Endothelial cell of umbilical vein (primary cell): ENCODE data around the gene SDCCAG8. TPM values are rescaled to one million over a fixed set of nuclear protein-coding genes. Genes with fewer than 3 reads are reported as not detected.

Experiments
- BruUV-seq: library from RNA; stranded (reverse); fragments of 400-500 nt; replicated peaks from 2 replicates; lab custom pipeline; 2021; lab: Mats Ljungman, UMichigan
- CTCF ChIA-PET: fragments of 300-600, 350-600 bp; sonication (Branson Sonifier 250); formaldehyde crosslinking; loops from one replicate; lab custom pipeline; 2021; ENCODE audit warnings: antibody characterized with exemption, inconsistent platforms; lab: Charles Lee
- POLR2A ChIA-PET: fragments of 300-600, 350-600 bp; sonication (Branson Sonifier 250); formaldehyde crosslinking; loops from one replicate; lab custom pipeline; 2021; ENCODE audit warnings: antibody characterized with exemption, inconsistent platforms; lab: Charles Lee
- DNase-seq: peaks from one replicate; pipeline ENCODE4 v3.0.0-alpha.2; 2011; ENCODE audit warnings: low read depth, low spot score
- FAIRE-seq: peaks from 2 replicates; lab custom pipeline; 2011; peaks lifted over from hg19 to GRCh38; lab: Jason Lieb, UNC
- H2AFZ ChIP-seq: 2 replicates; pipeline ENCODE4 v1.6.0; 2012; ENCODE audit warnings: low read depth, low read length, control low read depth, inconsistent platforms
- H3K27ac ChIP-seq: 2 replicates; pipeline ENCODE4 v1.5.1; 2011; ENCODE audit warnings: low read depth, mild to moderate bottlenecking, control low read depth, low read length, moderate library complexity; ENCODE audit not compliant: insufficient read depth
- H3K27me3 ChIP-seq, 2 experiments: 2 replicates each; pipeline versions ENCODE4 v1.6.0 to v1.6.1; 2011; ENCODE audit warnings: low read length in 2 of 2, mixed read lengths in 1 of 2; ENCODE audit not compliant: control insufficient read depth in 2 of 2, insufficient read depth in 2 of 2
- H3K36me3 ChIP-seq, 2 experiments: 2 replicates in 1 of 2; 3 replicates in 1 of 2; pipeline ENCODE4 v1.5.1; 2011; ENCODE audit warnings: low read length in 2 of 2, mild to moderate bottlenecking in 1 of 2, moderate library complexity in 1 of 2; ENCODE audit not compliant: control insufficient read depth in 2 of 2, insufficient read depth in 2 of 2; ENCODE audit errors: extremely low read depth in 1 of 2
- H3K4me1 ChIP-seq: 3 replicates; pipeline ENCODE4 v1.5.1; 2011; ENCODE audit warnings: mild to moderate bottlenecking, low read length; ENCODE audit not compliant: control insufficient read depth, insufficient read depth; ENCODE audit errors: extremely low read depth
- H3K4me2 ChIP-seq: 2 replicates; pipeline ENCODE4 v1.6.1; 2011; ENCODE audit warnings: low read length, control low read depth, mixed read lengths; ENCODE audit not compliant: insufficient read depth
- H3K4me3 ChIP-seq, 3 experiments: fragments of 200-600 bp in 1 of 3; sonication (generic), shearing (Covaris generic) in 1 of 3; replicated peaks in 1 of 3; 2 replicates each; pipeline ENCODE4 v1.5.1; 2011 to 2016; ENCODE audit warnings: control low read depth in 3 of 3, low read length in 3 of 3, mild to moderate bottlenecking in 2 of 3, inconsistent platforms in 1 of 3, low read depth in 1 of 3, moderate library complexity in 1 of 3; ENCODE audit not compliant: insufficient read depth in 1 of 3
- H3K79me2 ChIP-seq: 2 replicates; pipeline ENCODE4 v1.6.0; 2012; ENCODE audit warnings: low read length, inconsistent platforms; ENCODE audit not compliant: control insufficient read depth, insufficient read depth
- H3K9ac ChIP-seq: replicated peaks from 2 replicates; pipeline ENCODE3; 2011; ENCODE audit warnings: low read length, control low read depth; ENCODE audit not compliant: insufficient read depth; ENCODE audit errors: extremely low read depth
- H3K9me1 ChIP-seq: replicated peaks from 3 replicates; pipeline ENCODE4 v1.6.0; 2011; ENCODE audit warnings: mild to moderate bottlenecking, low read length; ENCODE audit not compliant: control insufficient read depth, insufficient read depth; ENCODE audit errors: extremely low read depth
- H3K9me3 ChIP-seq: replicated peaks from 2 replicates; pipeline ENCODE4 v1.5.1; 2012; ENCODE audit warnings: low read length, inconsistent platforms; ENCODE audit not compliant: control insufficient read depth, insufficient read depth
- H4K20me1 ChIP-seq: replicated peaks from 2 replicates; pipeline ENCODE3; 2011; ENCODE audit warnings: mild to moderate bottlenecking, low read length; ENCODE audit not compliant: control insufficient read depth, insufficient read depth; ENCODE audit errors: extremely low read depth
- FOS ChIP-seq: IDR thresholded peaks from 2 replicates; pipeline ENCODE4 v1.6.1; 2011; ENCODE audit warnings: mild to moderate bottlenecking, low read length, moderate library complexity, borderline replicate concordance; ENCODE audit not compliant: insufficient read depth
- GATA2 ChIP-seq: IDR thresholded peaks from 2 replicates; pipeline ENCODE4 v1.7.0; 2011; ENCODE audit warnings: low read depth, mild to moderate bottlenecking, moderate library complexity, mixed read lengths, low read length; ENCODE audit not compliant: insufficient read length, insufficient read depth
- JUN ChIP-seq: IDR thresholded peaks from 2 replicates; pipeline ENCODE4 v1.6.1; 2011; ENCODE audit warnings: borderline replicate concordance, low read depth; ENCODE audit not compliant: insufficient read length, insufficient read depth
- MAX ChIP-seq: IDR thresholded peaks from 2 replicates; pipeline ENCODE4 v1.6.1; 2011; ENCODE audit not compliant: insufficient read depth, insufficient read length
- MYC ChIP-seq: IDR thresholded peaks from one replicate; pipeline ENCODE4 v1.6.1; 2011; ENCODE audit warnings: mild to moderate bottlenecking, low read depth, low read length
- POLR2A ChIP-seq: IDR thresholded peaks from 2 replicates; pipeline ENCODE4 v1.6.1; 2012; ENCODE audit warnings: low read depth, mild to moderate bottlenecking, control low read depth, low read length
- POLR2AphosphoS5 ChIP-seq: IDR thresholded peaks from 2 replicates; pipeline ENCODE4 v1.6.1; 2012; ENCODE audit warnings: low read depth, mild to moderate bottlenecking, control low read depth, low read length, moderate library complexity; ENCODE audit not compliant: insufficient read depth
- dilution Hi-C: fragments of 300-500 bp; cut with MboI; formaldehyde crosslinking; loops from one replicate; pipeline ENCODE4 v1.15.0; 2019; ENCODE audit warnings: low sequenced_read_pairs; ENCODE audit not compliant: extremely low pct_ligation_motif_present
- intact Hi-C: fragments of 100-400 bp; cut with micrococcal nuclease; formaldehyde crosslinking; loops from one replicate; pipeline ENCODE4 v1.10.0; 2022
- polyA plus RNA-seq, 4 experiments: library from polyadenylated mRNA; depleted of rRNA in 3 of 4; stranded (reverse) in 3 of 4; unstranded in 1 of 4; fragments of >200 nt; gene quantifications; 2 replicates each; pipeline versions ENCODE4 v1.2.1 to v1.2.3, GENCODE V29; 2011 to 2012; ENCODE audit warnings: missing spikeins in 1 of 4
- total RNA-seq: library from RNA; stranded (reverse); gene quantifications from 2 replicates; pipeline ENCODE4 v1.2.3, GENCODE V29; 2021

SDCCAG8 gene
- total and polyA plus RNA-seq, 2 donors (not counting 3 experiments of a cell fraction or from before 2014, with no cell fraction given) = 14.6 to 25.7 TPM

GRCh38 chr1:243422362-243422761, 166.5 kb downstream of the SDCCAG8 start:
- Histone ChIP-seq H3K4me1 (no peaks in the 10 kb centered on the region), H3K9me1 (no peaks in the 10 kb centered on the region), H3K27ac (no peak overlapping the region), H3K9me3 (no peaks in the 10 kb centered on the region), H3K79me2 (no peaks in the 10 kb centered on the region), H3K27me3 (no peaks in the 10 kb centered on the region), H3K4me3 (no peak overlapping the region), H3K36me3 (no peaks in the 10 kb centered on the region), H2AFZ (no peak overlapping the region), H4K20me1 (no peaks in the 10 kb centered on the region), H3K9ac (no peak overlapping the region), H3K4me2 (no peak overlapping the region)
- ChIA-PET POLR2A (no interaction called here), CTCF (interaction anchor here (1.0 to 1.7 kb wide), 2 partner anchors 12 to 79 kb away, joined by 3 to 7 read pairs; no protein-coding TSS in a partner anchor)
- DNase-seq (no peak), FAIRE-seq (no peak)
- no TSS peak for BruUV-seq
- intact Hi-C loops (no loop called here), dilution Hi-C loops (no loop called here)
- no peak for TF ChIP-seq MAX
- TF ChIP-seq POLR2AphosphoS5 = no peak
- no peak for TF ChIP-seq POLR2A

GRCh38 chr1:243428084-243428483, 172.2 kb downstream of the SDCCAG8 start:
- H3K27ac ChIP-seq = no peak overlapping the region
- CTCF ChIA-PET = no interaction called here

More at GRCh38 chr1:243428084-243428483, 172.2 kb downstream of the SDCCAG8 start:
- Histone ChIP-seq H3K4me2 (no peak overlapping the region), H3K36me3 (no peaks in the 10 kb centered on the region), H4K20me1 (no peaks in the 10 kb centered on the region), H3K4me3 (no peak overlapping the region), H2AFZ (no peak overlapping the region), H3K9me3 (no peaks in the 10 kb centered on the region), H3K4me1 (no peaks in the 10 kb centered on the region), H3K79me2 (no peaks in the 10 kb centered on the region), H3K27me3 (no peaks in the 10 kb centered on the region), H3K9ac (no peak overlapping the region), H3K9me1 (no peaks in the 10 kb centered on the region)
- intact Hi-C loops (no loop called here), dilution Hi-C loops (no loop called here)
- BruUV-seq = no TSS peak
- no peak for TF ChIP-seq MYC
- TF ChIP-seq POLR2A = no peak
- TF ChIP-seq MAX = no peak
- no peak for TF ChIP-seq GATA2
- no peak for TF ChIP-seq POLR2AphosphoS5
- no peak for TF ChIP-seq JUN
- TF ChIP-seq FOS = no peak
- no peak for FAIRE-seq
- POLR2A ChIA-PET = no interaction called here
- no peak for DNase-seq
